Measurements from ENCODE around the gene EPS15. TPM values are rescaled to one million over a fixed set of nuclear protein-coding genes. Genes with fewer than 3 reads are reported as not detected.

EPS15 gene
- total RNA-seq, 4 donors from 2014 or later: 56.9 to 80.5 (median 64.3) TPM

GRCh38 chr1:51385776-51386175 lies 133.3 kb downstream of the EPS15 start:
- H3K4me3 ChIP-seq (ENCODE audit: low read depth, poor library complexity, severe bottlenecking): no peak overlapping the region
- TF ChIP-seq, protein P1, sequence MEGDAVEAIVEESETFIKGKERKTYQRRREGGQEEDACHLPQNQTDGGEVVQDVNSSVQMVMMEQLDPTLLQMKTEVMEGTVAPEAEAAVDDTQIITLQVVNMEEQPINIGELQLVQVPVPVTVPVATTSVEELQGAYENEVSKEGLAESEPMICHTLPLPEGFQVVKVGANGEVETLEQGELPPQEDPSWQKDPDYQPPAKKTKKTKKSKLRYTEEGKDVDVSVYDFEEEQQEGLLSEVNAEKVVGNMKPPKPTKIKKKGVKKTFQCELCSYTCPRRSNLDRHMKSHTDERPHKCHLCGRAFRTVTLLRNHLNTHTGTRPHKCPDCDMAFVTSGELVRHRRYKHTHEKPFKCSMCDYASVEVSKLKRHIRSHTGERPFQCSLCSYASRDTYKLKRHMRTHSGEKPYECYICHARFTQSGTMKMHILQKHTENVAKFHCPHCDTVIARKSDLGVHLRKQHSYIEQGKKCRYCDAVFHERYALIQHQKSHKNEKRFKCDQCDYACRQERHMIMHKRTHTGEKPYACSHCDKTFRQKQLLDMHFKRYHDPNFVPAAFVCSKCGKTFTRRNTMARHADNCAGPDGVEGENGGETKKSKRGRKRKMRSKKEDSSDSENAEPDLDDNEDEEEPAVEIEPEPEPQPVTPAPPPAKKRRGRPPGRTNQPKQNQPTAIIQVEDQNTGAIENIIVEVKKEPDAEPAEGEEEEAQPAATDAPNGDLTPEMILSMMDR (IDR thresholded peaks at IDR 0.05): no peak
- no peak for TF ChIP-seq POLR2A (IDR thresholded peaks at IDR 0.05)
- WGBS, 2 donors: 97 to 100% methylated on average over 2 of the region's 2 CpGs
- intact Hi-C loops (cut with DNase I; ENCODE audit: low total_unique reads): no loop called here
- no peak for DNase-seq (ENCODE audit: low spot score in 2 of 2)

GRCh38 chr1:51381964-51382363 lies 137.1 kb downstream of the EPS15 start:
- no peak overlapping the region for H3K4me3 ChIP-seq (ENCODE audit: low read depth, poor library complexity, severe bottlenecking)
- TF ChIP-seq POLR2A (IDR thresholded peaks at IDR 0.05): no peak
- TF ChIP-seq, protein P1 (IDR thresholded peaks at IDR 0.05): no peak
- intact Hi-C loops (cut with DNase I; ENCODE audit: low total_unique reads): no loop called here
- DNase-seq (ENCODE audit: low spot score in 2 of 2): no peak

DNA sequence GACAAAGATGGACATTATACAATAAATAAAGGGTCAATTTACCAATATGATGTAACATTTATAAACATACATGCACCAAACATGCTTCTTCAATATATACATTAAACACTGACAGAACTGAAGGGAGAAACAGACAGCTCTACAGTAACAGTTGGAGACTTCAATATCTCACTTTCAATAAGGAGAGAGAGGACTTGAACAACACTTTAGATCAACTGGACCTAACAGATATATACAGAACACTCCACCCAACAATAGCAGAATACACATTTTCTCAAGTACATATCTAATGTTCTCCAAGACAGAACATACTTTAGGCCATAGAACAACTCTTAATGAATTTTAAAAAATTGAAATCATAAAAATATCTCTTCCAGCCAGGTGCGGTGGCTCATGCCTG lies 138.1 kb downstream of the EPS15 start:
- intact Hi-C loops (cut with DNase I; ENCODE audit: low total_unique reads): no loop called here
- no peak overlapping the region for H3K4me3 ChIP-seq (ENCODE audit: low read depth, poor library complexity, severe bottlenecking)
- no peak for DNase-seq (ENCODE audit: low spot score in 2 of 2)
- TF ChIP-seq POLR2A (IDR thresholded peaks at IDR 0.05): no peak
- TF ChIP-seq, protein P1 (IDR thresholded peaks at IDR 0.05): no peak
- 100% methylated on average over 1 of the region's 1 CpG for WGBS, 2 donors

DNA sequence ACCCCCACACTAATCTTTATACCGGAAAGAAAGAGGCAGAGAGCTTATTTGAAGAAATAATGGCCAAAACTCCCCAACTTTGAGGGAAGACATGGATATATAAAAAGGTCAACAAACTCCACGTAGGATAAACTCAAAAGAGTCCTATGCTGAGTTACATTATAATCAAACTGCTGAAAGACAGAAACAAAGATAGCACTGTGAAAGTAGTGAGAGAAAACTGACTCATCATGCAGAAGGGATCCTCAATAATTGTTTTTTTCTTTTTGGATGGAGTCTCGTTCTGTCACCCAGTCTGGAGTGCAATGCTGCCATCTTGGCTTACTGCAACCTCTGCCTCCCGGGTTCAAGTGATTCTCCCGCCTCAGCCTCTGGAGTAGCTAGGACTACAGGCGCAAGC lies 140.2 kb downstream of the EPS15 start:
- DNase-seq (ENCODE audit: low spot score in 2 of 2): no peak
- WGBS, 2 donors: 94 to 97% methylated on average over 6 of the region's 6 CpGs
- TF ChIP-seq, protein P1 (IDR thresholded peaks at IDR 0.05): no peak
- no peak for TF ChIP-seq POLR2A (IDR thresholded peaks at IDR 0.05)
- no peak overlapping the region for H3K4me3 ChIP-seq (ENCODE audit: low read depth, poor library complexity, severe bottlenecking)
- intact Hi-C loops (cut with DNase I; ENCODE audit: low total_unique reads): no loop called here

DNA sequence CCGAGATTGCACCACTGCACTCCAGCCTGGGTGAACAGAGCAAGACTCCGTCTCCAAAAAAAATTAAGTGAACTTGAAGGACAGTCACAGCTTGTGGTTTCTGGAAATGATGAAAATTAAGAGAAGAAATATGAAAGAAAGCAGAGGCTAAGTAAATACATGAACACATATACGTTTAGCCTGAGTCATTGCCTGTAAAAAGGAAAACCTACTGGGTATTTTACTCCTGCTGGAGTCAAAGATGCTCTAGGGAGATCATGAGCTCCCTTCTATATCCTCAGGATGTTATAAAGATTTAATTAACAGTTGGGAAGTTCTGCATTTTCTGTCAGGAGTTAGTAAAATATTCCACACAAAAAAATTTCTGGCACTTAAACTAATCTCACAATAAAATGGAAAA lies 145.2 kb downstream of the EPS15 start:
- H3K4me3 ChIP-seq (ENCODE audit: low read depth, poor library complexity, severe bottlenecking): no peak overlapping the region
- intact Hi-C loops (cut with DNase I; ENCODE audit: low total_unique reads): no loop called here
- no peak for DNase-seq (ENCODE audit: low spot score in 2 of 2)
- TF ChIP-seq POLR2A (IDR thresholded peaks at IDR 0.05): no peak
- TF ChIP-seq, protein P1 (IDR thresholded peaks at IDR 0.05): no peak
- 93 to 98% methylated on average over 3 of the region's 3 CpGs for WGBS, 2 donors

- TF ChIP-seq, protein P1 (IDR thresholded peaks at IDR 0.05): no peak
- TF ChIP-seq POLR2A (IDR thresholded peaks at IDR 0.05): no peak
- H3K4me3 ChIP-seq (ENCODE audit: low read depth, poor library complexity, severe bottlenecking): no peak overlapping the region
- intact Hi-C loops (cut with DNase I; ENCODE audit: low total_unique reads): no loop called here
- no peak for DNase-seq (ENCODE audit: low spot score in 2 of 2)
Observed at GRCh38 chr1:51372561-51372960, 146.5 kb downstream of the EPS15 start.

Data from lower leg skin (tissue), 4 donors.